ENCODE measurements around the gene TNNT1. TPM values are rescaled to one million over a fixed set of nuclear protein-coding genes. Genes with fewer than 3 reads are reported as not detected.
A peak's percentile ranks its signal among the peaks of the same experiment; 100 is the strongest.

The TNNT1 gene
- total and polyA plus RNA-seq, 8 donors: 1.1 to 4.3 (median 1.6) TPM; not detected in 1

GRCh38 chr19:55085923-55086715 is 62.9 kb downstream of the TNNT1 start:
- intact Hi-C loops (cut with DNase I): no loop called here
- Histone ChIP-seq H3K9me3 (no peaks in the 10 kb centered on the region), H3K4me1 (peaks cover 17 to 41% of the 10 kb centered on the region in 2 donors), H3K27me3 (peaks cover 31 to 73% of the 10 kb centered on the region in 2 donors), H3K27ac (no peak overlapping the region), H3K36me3 (peaks cover 0 to 14% of the 10 kb centered on the region in 2 donors), H3K4me3 (peak overlapping the region; percentile 29 to 35)
- ATAC-seq (no peak), DNase-seq (no peak)
- TF ChIP-seq CTCF (IDR thresholded peaks at IDR 0.05): no peak

- Histone ChIP-seq H3K4me3 (no peak overlapping the region), H3K27me3 (peaks cover 40 to 90% of the 10 kb centered on the region in 2 donors), H3K36me3 (no peaks in the 10 kb centered on the region), H3K27ac (no peak overlapping the region), H3K9me3 (no peaks in the 10 kb centered on the region), H3K4me1 (peaks cover 25 to 54% of the 10 kb centered on the region in 2 donors)
- intact Hi-C loops (cut with DNase I): no loop called here
- DNase-seq (no peak), ATAC-seq (no peak)
- TF ChIP-seq CTCF (IDR thresholded peaks at IDR 0.05): no peak
Measured at GRCh38 chr19:55084416-55084815, 64.6 kb downstream of the TNNT1 start.

- DNase-seq (peak in 1 of 4 donors; percentile 79), ATAC-seq (no peak)
- H3K27me3 ChIP-seq: peaks cover 40 to 95% of the 10 kb centered on the region in 2 donors
- peaks cover 25 to 48% of the 10 kb centered on the region in 2 donors for H3K4me1 ChIP-seq
- H3K9me3 ChIP-seq: no peaks in the 10 kb centered on the region
- no peaks in the 10 kb centered on the region for H3K36me3 ChIP-seq
- H3K27ac ChIP-seq: no peak overlapping the region
- intact Hi-C loops (cut with DNase I): no loop called here
- no peak overlapping the region for H3K4me3 ChIP-seq
- no peak for TF ChIP-seq CTCF (IDR thresholded peaks at IDR 0.05)
Measured at GRCh38 chr19:55083004-55083850, 65.8 kb downstream of the TNNT1 start.

Small RNA genes within 50 kb of the gene (microRNA-seq; reads per million reads assigned to microRNA genes)
- gene MIR7975: 0 reads per million in 2 donors

Other genes starting within 250 kb of the TNNT1 start
- 1 to 10 TPM in 1 of 2 donors, under 1 TPM in 1; 0.73 to 2.6 TPM for gene NCR1, start 243.1 kb downstream of the TNNT1 start, total RNA-seq
- 1 to 10 TPM in 1 of 6 donors, under 1 TPM in 5; 0.26 to 2.5 (median 0.52) TPM for gene NCR1, start 243.1 kb downstream of the TNNT1 start, polyA plus RNA-seq (ENCODE audit: insufficient read length in 6 of 6)
- under 1 TPM in 1 of 2 donors, not detected in 1; 0.09 TPM for gene NLRP7, start 201.7 kb downstream of the TNNT1 start, total RNA-seq
- under 1 TPM in 1 of 6 donors, not detected in 5; 0.20 TPM for gene NLRP7, start 201.7 kb downstream of the TNNT1 start, polyA plus RNA-seq (ENCODE audit: insufficient read length in 6 of 6)
- 10 to 100 TPM; 11.3 to 33.4 TPM for gene NLRP2, start 182.8 kb downstream of the TNNT1 start, total RNA-seq
- gene NLRP2, start 182.8 kb downstream of the TNNT1 start, polyA plus RNA-seq (ENCODE audit: insufficient read length in 6 of 6): 10 to 100 TPM in 4 of 6 donors, 1 to 10 TPM in 2; 6.8 to 17.3 (median 11.1) TPM
- gene GP6, start 110.9 kb downstream of the TNNT1 start, total RNA-seq: 1 to 10 TPM in 1 of 2 donors, under 1 TPM in 1; 0.52 to 1.0 TPM
- gene GP6, start 110.9 kb downstream of the TNNT1 start, polyA plus RNA-seq (ENCODE audit: insufficient read length in 6 of 6): 1 to 10 TPM in 2 of 6 donors, under 1 TPM in 4; 0.84 to 1.2 (median 0.91) TPM
- 10 to 100 TPM; 24.2 to 38.0 TPM for gene RDH13, start 86.1 kb downstream of the TNNT1 start, total RNA-seq
- gene RDH13, start 86.1 kb downstream of the TNNT1 start, polyA plus RNA-seq (ENCODE audit: insufficient read length in 6 of 6): 10 to 100 TPM in 5 of 6 donors, 1 to 10 TPM in 1; 7.3 to 17.5 (median 12.1) TPM
- 10 to 100 TPM; 21.2 to 37.5 TPM for gene EPS8L1, start 73.3 kb downstream of the TNNT1 start, total RNA-seq
- 10 to 100 TPM in 3 of 6 donors, 1 to 10 TPM in 3; 5.3 to 16.3 (median 10.5) TPM for gene EPS8L1, start 73.3 kb downstream of the TNNT1 start, polyA plus RNA-seq (ENCODE audit: insufficient read length in 6 of 6)
- 100 to 1,000 TPM in 1 of 2 donors, 10 to 100 TPM in 1; 93.2 to 113 TPM for gene PPP1R12C, start 31.6 kb downstream of the TNNT1 start, total RNA-seq
- 10 to 100 TPM; 50.2 to 82.4 (median 64.6) TPM for gene PPP1R12C, start 31.6 kb downstream of the TNNT1 start, polyA plus RNA-seq (ENCODE audit: insufficient read length in 6 of 6)
- gene TNNI3, start 8.5 kb upstream of the TNNT1 start, total RNA-seq: 1 to 10 TPM; 1.2 to 1.6 TPM
- 1 to 10 TPM in 1 of 6 donors, under 1 TPM in 4, not detected in 1; 0.75 to 1.6 (median 0.84) TPM for gene TNNI3, start 8.5 kb upstream of the TNNT1 start, polyA plus RNA-seq (ENCODE audit: insufficient read length in 6 of 6)
- gene DNAAF3, start 17.4 kb upstream of the TNNT1 start, total RNA-seq: 10 to 100 TPM in 1 of 2 donors, under 1 TPM in 1; 0.76 to 11.0 TPM
- gene DNAAF3, start 17.4 kb upstream of the TNNT1 start, polyA plus RNA-seq (ENCODE audit: insufficient read length in 6 of 6): 1 to 10 TPM; 1.7 to 6.9 (median 5.4) TPM
- not detected for gene SYT5, start 31.1 kb upstream of the TNNT1 start, total RNA-seq
- gene SYT5, start 31.1 kb upstream of the TNNT1 start, polyA plus RNA-seq (ENCODE audit: insufficient read length in 6 of 6): 1 to 10 TPM in 3 of 6 donors, under 1 TPM in 3; 0.61 to 1.5 (median 0.94) TPM
- under 1 TPM; 0.20 to 0.63 TPM for gene PTPRH, start 60.3 kb upstream of the TNNT1 start, total RNA-seq
- under 1 TPM; 0.10 to 0.32 (median 0.20) TPM for gene PTPRH, start 60.3 kb upstream of the TNNT1 start, polyA plus RNA-seq (ENCODE audit: insufficient read length in 6 of 6)
- gene TMEM86B, start 79.6 kb upstream of the TNNT1 start, total RNA-seq: 1 to 10 TPM; 1.9 to 2.7 TPM
- 1 to 10 TPM; 2.3 to 4.4 (median 2.7) TPM for gene TMEM86B, start 79.6 kb upstream of the TNNT1 start, polyA plus RNA-seq (ENCODE audit: insufficient read length in 6 of 6)
- gene PPP6R1, start 109.8 kb upstream of the TNNT1 start, total RNA-seq: 10 to 100 TPM; 56.0 to 81.8 TPM
- 10 to 100 TPM; 33.4 to 43.8 (median 39.8) TPM for gene PPP6R1, start 109.8 kb upstream of the TNNT1 start, polyA plus RNA-seq (ENCODE audit: insufficient read length in 6 of 6)
- 10 to 100 TPM; 23.8 to 31.0 TPM for gene HSPBP1, start 130.9 kb upstream of the TNNT1 start, total RNA-seq
- 10 to 100 TPM; 23.7 to 38.4 (median 30.5) TPM for gene HSPBP1, start 130.9 kb upstream of the TNNT1 start, polyA plus RNA-seq (ENCODE audit: insufficient read length in 6 of 6)
- 1 to 10 TPM; 2.2 to 3.3 TPM for gene BRSK1, start 134.8 kb upstream of the TNNT1 start, total RNA-seq
- 10 to 100 TPM; 11.7 to 18.1 (median 14.9) TPM for gene BRSK1, start 134.8 kb upstream of the TNNT1 start, polyA plus RNA-seq (ENCODE audit: insufficient read length in 6 of 6)
- gene TMEM150B, start 176.1 kb upstream of the TNNT1 start, total RNA-seq: 10 to 100 TPM; 13.3 to 29.5 TPM
- gene TMEM150B, start 176.1 kb upstream of the TNNT1 start, polyA plus RNA-seq (ENCODE audit: insufficient read length in 6 of 6): 1 to 10 TPM in 1 of 6 donors, under 1 TPM in 5; 0.49 to 1.2 (median 0.82) TPM
- 10 to 100 TPM; 12.9 to 15.5 TPM for gene KMT5C, start 190.7 kb upstream of the TNNT1 start, total RNA-seq
- 10 to 100 TPM; 20.8 to 27.6 (median 22.4) TPM for gene KMT5C, start 190.7 kb upstream of the TNNT1 start, polyA plus RNA-seq (ENCODE audit: insufficient read length in 6 of 6)
- gene COX6B2, start 205.5 kb upstream of the TNNT1 start, total RNA-seq: under 1 TPM in 1 of 2 donors, not detected in 1; 0.24 TPM
- under 1 TPM; 0.20 to 0.75 (median 0.59) TPM for gene COX6B2, start 205.5 kb upstream of the TNNT1 start, polyA plus RNA-seq (ENCODE audit: insufficient read length in 6 of 6)
- gene GARIN5B, start 214.1 kb upstream of the TNNT1 start, total RNA-seq: not detected
- under 1 TPM in 2 of 6 donors, not detected in 4; 0.04 to 0.06 TPM for gene GARIN5B, start 214.1 kb upstream of the TNNT1 start, polyA plus RNA-seq (ENCODE audit: insufficient read length in 6 of 6)
- under 1 TPM; 0.10 to 0.44 TPM for gene IL11, start 221.3 kb upstream of the TNNT1 start, total RNA-seq
- under 1 TPM; 0.16 to 0.90 (median 0.43) TPM for gene IL11, start 221.3 kb upstream of the TNNT1 start, polyA plus RNA-seq (ENCODE audit: insufficient read length in 6 of 6)
- gene TMEM190, start 227.6 kb upstream of the TNNT1 start, total RNA-seq: 1 to 10 TPM in 1 of 2 donors, not detected in 1; 9.3 TPM
- 10 to 100 TPM in 1 of 6 donors, 1 to 10 TPM in 5; 1.2 to 15.6 (median 4.5) TPM for gene TMEM190, start 227.6 kb upstream of the TNNT1 start, polyA plus RNA-seq (ENCODE audit: insufficient read length in 6 of 6)
- gene TMEM238, start 235.1 kb upstream of the TNNT1 start, total RNA-seq: 10 to 100 TPM; 25.3 to 33.9 TPM
- gene TMEM238, start 235.1 kb upstream of the TNNT1 start, polyA plus RNA-seq (ENCODE audit: insufficient read length in 6 of 6): 1 to 10 TPM in 2 of 6 donors, under 1 TPM in 4; 0.48 to 1.9 (median 0.67) TPM
- 1,000 to 10,000 TPM; 1,601 to 1,774 TPM for gene RPL28, start 236.7 kb upstream of the TNNT1 start, total RNA-seq
- 1,000 to 10,000 TPM; 1,216 to 1,673 (median 1,335) TPM for gene RPL28, start 236.7 kb upstream of the TNNT1 start, polyA plus RNA-seq (ENCODE audit: insufficient read length in 6 of 6)